ENCODE data around the gene NSG1. TPM values are rescaled to one million over a fixed set of nuclear protein-coding genes. Genes with fewer than 3 reads are reported as not detected.

Gene NSG1
- total RNA-seq, 1 donor from 2014 or later, result 2.4 TPM

- no peak for DNase-seq
These were observed 12.4 kb upstream of the NSG1 start for GRCh38 chr4:4374388-4375098.

- no peak for DNase-seq
These were observed 10.8 kb upstream of the NSG1 start for GRCh38 chr4:4376074-4376473.

- no peak for DNase-seq
These were observed 9.7 kb upstream of the NSG1 start for GRCh38 chr4:4377191-4377590.

- DNase-seq, result peak; percentile 43
These were observed 9.0 kb upstream of the NSG1 start for GRCh38 chr4:4377732-4378460.

GRCh38 chr4:4379540-4380087 lies 7.3 kb upstream of the NSG1 start:
- no peak for DNase-seq

GRCh38 chr4:4383085-4383484 lies 3.8 kb upstream of the NSG1 start:
- no peak for DNase-seq

GRCh38 chr4:4384837-4385236 lies 2.1 kb upstream of the NSG1 start:
- DNase-seq, result no peak

- DNase-seq, result no peak
These were observed 1.1 kb upstream of the NSG1 start for GRCh38 chr4:4385729-4386295.

- DNase-seq, result peak; percentile 32
These were observed 586 bp upstream of the NSG1 start for GRCh38 chr4:4386296-4386735.

- peak; percentile 24 for DNase-seq
These were observed 819 bp downstream of the NSG1 start for GRCh38 chr4:4387531-4388310.

GRCh38 chr4:4388311-4388790 lies 1.4 kb downstream of the NSG1 start:
- peak; percentile 10 for DNase-seq

- no peak for DNase-seq
These were observed 2.1 kb downstream of the NSG1 start for GRCh38 chr4:4388836-4389575.

GRCh38 chr4:4390046-4390445 lies 3.1 kb downstream of the NSG1 start:
- DNase-seq, result no peak

- DNase-seq, result no peak
These were observed 3.8 kb downstream of the NSG1 start for GRCh38 chr4:4390515-4391240.

GRCh38 chr4:4391866-4392265 lies 5.0 kb downstream of the NSG1 start:
- no peak for DNase-seq

- DNase-seq, result no peak
These were observed 5.7 kb downstream of the NSG1 start for GRCh38 chr4:4392501-4393183.

- no peak for DNase-seq
These were observed 7.7 kb downstream of the NSG1 start for GRCh38 chr4:4394644-4395043.

- no peak for DNase-seq
These were observed 8.5 kb downstream of the NSG1 start for GRCh38 chr4:4395371-4395770.

- DNase-seq, result peak; percentile 34
These were observed 9.1 kb downstream of the NSG1 start for GRCh38 chr4:4395849-4396627.
